ENCODE measurements around the gene SP140L. TPM values are rescaled to one million over a fixed set of nuclear protein-coding genes. Genes with fewer than 3 reads are reported as not detected.

The SP140L gene
- total RNA-seq, 4 donors from 2014 or later, result 4.4 to 8.3 (median 6.8) TPM

- intact Hi-C loops (cut with DNase I), result no loop called here
- TF ChIP-seq POLR2AphosphoS5 (IDR thresholded peaks at IDR 0.05), result no peak
- no peak for TF ChIP-seq CTCF (IDR thresholded peaks at IDR 0.05)
- TF ChIP-seq POLR2A (IDR thresholded peaks at IDR 0.05; ENCODE audit: low read depth), result no peak
- WGBS, result 80% methylated on average over 1 of the region's 1 CpG
- Histone ChIP-seq H3K36me3 (peaks cover 8 to 49% (median 12%) of the 10 kb centered on the region in 4 donors), H3K9me3 (no peaks in the 10 kb centered on the region), H3K27me3 (no peaks in the 10 kb centered on the region), H3K4me3 (no peak overlapping the region), H3K4me1 (no peaks in the 10 kb centered on the region), H3K27ac (replicated peaks in 1 of 4) (no peak overlapping the region)
- no peak for DNase-seq (ENCODE audit: extremely low spot score)
Measured at GRCh38 chr2:230358305-230358704, 31.3 kb downstream of the SP140L start.

DNA sequence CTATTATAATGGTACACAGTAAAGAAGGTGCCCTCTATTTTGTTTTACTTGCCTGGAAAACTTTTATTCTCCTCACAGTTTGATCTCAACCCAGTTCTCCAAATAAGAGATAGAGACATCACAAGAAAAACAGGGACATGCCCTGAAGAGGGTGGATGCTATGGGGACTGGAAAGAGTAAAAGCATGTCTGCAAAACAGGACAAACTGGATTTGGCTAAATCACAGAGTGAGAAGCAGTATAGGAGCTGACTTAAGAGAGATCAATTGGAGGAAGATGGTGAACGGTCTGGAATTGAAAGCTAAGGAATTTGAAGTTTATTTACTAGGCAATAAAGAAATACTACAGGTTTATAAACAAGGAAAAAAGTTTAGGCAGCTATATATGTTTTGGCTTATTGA, 33.0 kb downstream of the SP140L start:
- Histone ChIP-seq H3K27me3 (no peaks in the 10 kb centered on the region), H3K36me3 (peaks cover 8 to 54% (median 12%) of the 10 kb centered on the region in 4 donors), H3K4me1 (no peaks in the 10 kb centered on the region), H3K9me3 (peaks cover 0 to 7% (median 0%) of the 10 kb centered on the region in 4 donors), H3K4me3 (no peak overlapping the region), H3K27ac (replicated peaks in 1 of 4) (no peak overlapping the region)
- 72% methylated on average over 1 of the region's 1 CpG for WGBS
- TF ChIP-seq EP300 (IDR thresholded peaks at IDR 0.05), result no peak
- no peak for TF ChIP-seq POLR2A (IDR thresholded peaks at IDR 0.05; ENCODE audit: low read depth)
- TF ChIP-seq CTCF (IDR thresholded peaks at IDR 0.05), result no peak
- TF ChIP-seq POLR2AphosphoS5 (IDR thresholded peaks at IDR 0.05), result no peak
- intact Hi-C loops (cut with DNase I), result no loop called here
- no peak for DNase-seq (ENCODE audit: extremely low spot score)

GRCh38 chr2:230362030-230362691, 35.2 kb downstream of the SP140L start:
- TF ChIP-seq EP300 (IDR thresholded peaks at IDR 0.05) (no peak), POLR2A (IDR thresholded peaks at IDR 0.05; ENCODE audit: low read depth) (no peak), POLR2AphosphoS5 (IDR thresholded peaks at IDR 0.05) (no peak), CTCF (IDR thresholded peaks at IDR 0.05) (no peak)
- 61% methylated on average over 1 of the region's 1 CpG for WGBS

GRCh38 chr2:230382108-230382507, 55.1 kb downstream of the SP140L start:
- 100% methylated on average over 2 of the region's 2 CpGs for WGBS
- no peak for TF ChIP-seq POLR2A (IDR thresholded peaks at IDR 0.05; ENCODE audit: low read depth)
- no peak for TF ChIP-seq CTCF (IDR thresholded peaks at IDR 0.05)
- TF ChIP-seq EP300 (IDR thresholded peaks at IDR 0.05), result no peak
- TF ChIP-seq POLR2AphosphoS5 (IDR thresholded peaks at IDR 0.05), result no peak
- Histone ChIP-seq H3K27ac (replicated peaks in 1 of 4) (no peak overlapping the region), H3K9me3 (no peaks in the 10 kb centered on the region), H3K4me1 (no peaks in the 10 kb centered on the region), H3K36me3 (peaks cover 0 to 48% (median 9%) of the 10 kb centered on the region in 4 donors), H3K27me3 (no peaks in the 10 kb centered on the region), H3K4me3 (no peak overlapping the region)
- DNase-seq (ENCODE audit: extremely low spot score), result no peak
- intact Hi-C loops (cut with DNase I), result no loop called here

More at GRCh38 chr2:230362030-230362691, 35.2 kb downstream of the SP140L start:
- Histone ChIP-seq H3K4me3 (no peak overlapping the region), H3K4me1 (no peaks in the 10 kb centered on the region), H3K9me3 (peaks cover 0 to 7% (median 0%) of the 10 kb centered on the region in 4 donors), H3K27me3 (no peaks in the 10 kb centered on the region), H3K36me3 (peaks cover 8 to 54% (median 12%) of the 10 kb centered on the region in 4 donors), H3K27ac (replicated peaks in 1 of 4) (no peak overlapping the region)
- no peak for DNase-seq (ENCODE audit: extremely low spot score)
- intact Hi-C loops (cut with DNase I), result no loop called here

- Histone ChIP-seq H3K36me3 (peaks cover 2 to 53% (median 11%) of the 10 kb centered on the region in 4 donors), H3K27ac (replicated peaks in 1 of 4) (no peak overlapping the region), H3K27me3 (no peaks in the 10 kb centered on the region), H3K4me3 (no peak overlapping the region), H3K9me3 (no peaks in the 10 kb centered on the region), H3K4me1 (no peaks in the 10 kb centered on the region)
- intact Hi-C loops (cut with DNase I), result no loop called here
- TF ChIP-seq CTCF (IDR thresholded peaks at IDR 0.05), result no peak
- no peak for TF ChIP-seq POLR2AphosphoS5 (IDR thresholded peaks at IDR 0.05)
- TF ChIP-seq EP300 (IDR thresholded peaks at IDR 0.05), result no peak
- no peak for TF ChIP-seq POLR2A (IDR thresholded peaks at IDR 0.05; ENCODE audit: low read depth)
- no peak for DNase-seq (ENCODE audit: extremely low spot score)
- 82% methylated on average over 5 of the region's 5 CpGs for WGBS
Measured at GRCh38 chr2:230383453-230383852, 56.5 kb downstream of the SP140L start.

Measured in esophagus muscularis mucosa (tissue), 4 donors.